Fibroblast of skin of right biceps (primary cell): ENCODE results near the gene ZDHHC3.
A peak's percentile ranks its signal among the peaks of the same experiment; 100 is the strongest.
"Not testable (repeated sequence)": the region's sequence is repeated elsewhere in the genome, so short reads cannot be mapped to it uniquely, and the experiment has no call there.

Source experiments
- DNase-seq: peaks from one replicate; pipeline ENCODE4 v3.0.0-alpha.2; 2013

Gene ZDHHC3

GRCh38 chr3:44963571-44964325 is 12.2 kb downstream of the ZDHHC3 start:
- DNase-seq = no peak

DNA sequence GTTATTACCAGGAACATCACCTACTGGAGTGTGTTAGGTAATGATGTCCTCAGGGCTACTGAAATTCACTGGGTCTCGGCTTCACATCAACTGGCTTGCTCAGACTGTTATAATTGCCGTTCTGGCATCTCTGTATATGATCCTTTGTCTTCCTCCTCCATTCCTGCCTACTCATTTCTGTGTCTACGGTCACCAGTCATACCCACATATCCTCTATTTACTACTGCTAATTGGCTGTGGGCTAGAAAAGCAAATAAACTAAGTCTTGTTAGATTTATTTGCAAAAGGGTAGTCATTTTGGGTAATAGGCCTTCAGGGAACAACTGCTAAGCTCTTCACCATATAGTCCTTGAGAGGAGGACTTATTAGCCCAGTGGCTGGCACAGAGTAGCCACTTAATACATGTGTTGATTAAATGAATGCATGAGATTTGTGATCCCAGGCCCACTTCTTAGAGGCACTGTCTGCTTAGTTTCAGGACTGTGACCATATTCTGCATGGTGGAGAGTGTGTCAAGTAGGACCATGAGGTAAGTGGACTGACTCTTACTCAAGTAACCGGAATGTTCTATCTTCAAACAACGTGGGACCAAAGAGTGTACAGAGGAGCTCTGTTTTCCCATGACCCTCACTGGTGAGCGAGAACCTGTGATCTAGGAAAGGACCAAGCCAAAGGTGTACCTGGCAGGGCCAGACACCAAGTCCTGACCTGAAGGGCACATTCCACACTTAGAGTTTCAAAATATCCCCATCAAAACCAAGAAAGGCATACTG is 13.2 kb downstream of the ZDHHC3 start:
- no peak for DNase-seq

DNA sequence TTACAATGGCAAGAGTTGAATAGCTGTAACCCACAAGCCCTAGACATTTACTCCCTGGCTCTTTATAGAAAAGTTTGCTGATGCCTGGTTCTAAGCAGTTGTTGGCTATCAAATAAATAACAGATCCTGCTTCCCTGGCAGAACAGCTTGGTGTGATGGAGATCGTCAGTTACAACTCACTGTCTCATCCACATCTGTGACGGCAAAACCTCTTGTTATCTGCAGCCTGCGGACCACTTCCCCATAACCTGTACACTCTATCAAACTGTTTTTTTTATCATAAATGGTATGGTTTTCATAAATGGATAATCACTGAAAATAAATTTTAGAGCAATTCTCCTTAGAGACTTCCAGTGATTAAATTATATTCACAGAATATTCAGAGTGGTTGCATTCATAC is 14.1 kb downstream of the ZDHHC3 start:
- DNase-seq = no peak

- peak; percentile 13 for DNase-seq
These were observed 15.5 kb downstream of the ZDHHC3 start for GRCh38 chr3:44960387-44961026.

- DNase-seq = no peak
These were observed 17.6 kb downstream of the ZDHHC3 start for GRCh38 chr3:44958386-44958785.

- DNase-seq = no peak
These were observed 18.0 kb downstream of the ZDHHC3 start for GRCh38 chr3:44957986-44958385.

GRCh38 chr3:44955917-44956316 is 20.1 kb downstream of the ZDHHC3 start:
- DNase-seq = no peak

- DNase-seq = no peak
These were observed 21.0 kb downstream of the ZDHHC3 start for GRCh38 chr3:44954962-44955361.

DNA sequence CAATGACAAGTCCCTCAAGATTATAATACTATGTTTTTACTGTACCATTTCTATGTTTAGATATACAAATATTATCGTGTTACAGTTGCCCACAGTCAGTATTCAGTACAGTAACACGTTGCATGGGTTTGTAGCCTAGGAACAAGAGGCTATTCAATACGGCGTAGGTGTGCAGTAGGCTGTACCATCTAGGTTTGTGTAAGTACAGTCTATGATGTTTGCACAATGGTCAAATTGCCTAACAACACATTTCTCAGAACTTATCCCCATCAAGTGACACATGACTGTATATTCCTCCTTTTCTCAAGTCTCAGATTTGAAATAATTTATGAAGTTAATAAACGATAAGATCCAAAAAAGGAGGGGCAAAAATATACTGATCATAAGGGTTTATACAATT is 21.7 kb downstream of the ZDHHC3 start:
- DNase-seq = no peak

DNA sequence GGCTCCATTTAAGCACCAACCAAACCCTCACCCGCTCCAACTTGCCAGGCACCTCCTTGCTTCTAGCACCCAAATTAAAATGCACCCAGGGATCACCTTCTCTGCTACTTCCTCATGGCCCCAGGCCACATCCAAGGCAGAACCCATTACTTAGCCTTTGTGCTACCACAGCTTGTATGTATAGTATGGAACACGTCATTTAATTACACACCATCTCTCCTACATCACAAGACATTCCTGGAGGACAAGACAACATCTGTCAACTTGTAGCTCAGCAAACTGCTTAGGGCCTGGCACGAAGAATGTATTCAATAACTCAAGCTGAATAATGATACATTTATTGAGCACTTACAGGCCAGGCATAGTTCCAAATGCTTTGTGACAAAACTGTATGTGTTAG is 23.3 kb downstream of the ZDHHC3 start:
- DNase-seq = no peak

DNA sequence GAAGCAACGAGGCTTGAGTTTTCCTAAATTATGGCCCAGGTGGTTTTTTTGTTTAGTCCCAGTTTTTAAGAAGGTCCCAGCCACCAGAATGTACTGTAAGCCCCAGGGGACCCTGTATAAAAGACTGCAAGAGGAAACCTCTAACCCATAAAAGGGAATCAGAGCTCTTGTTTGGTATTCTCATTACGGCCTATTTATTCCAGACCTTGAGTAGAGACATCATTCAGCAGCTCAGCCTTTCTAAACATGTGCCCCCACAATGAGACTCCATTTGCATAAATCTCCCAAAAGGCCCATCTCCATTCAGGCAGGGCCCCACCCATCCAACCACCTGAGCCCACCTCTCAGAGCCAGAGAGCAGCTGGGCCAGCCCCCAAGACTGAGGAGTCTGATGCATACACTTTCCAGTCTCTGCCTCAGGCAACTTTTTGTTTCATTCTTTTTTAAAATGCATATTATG is 25.7 kb downstream of the ZDHHC3 start:
- DNase-seq = no peak

- DNase-seq = not testable (repeated sequence)
These were observed 26.2 kb downstream of the ZDHHC3 start for GRCh38 chr3:44949770-44950169.

DNA sequence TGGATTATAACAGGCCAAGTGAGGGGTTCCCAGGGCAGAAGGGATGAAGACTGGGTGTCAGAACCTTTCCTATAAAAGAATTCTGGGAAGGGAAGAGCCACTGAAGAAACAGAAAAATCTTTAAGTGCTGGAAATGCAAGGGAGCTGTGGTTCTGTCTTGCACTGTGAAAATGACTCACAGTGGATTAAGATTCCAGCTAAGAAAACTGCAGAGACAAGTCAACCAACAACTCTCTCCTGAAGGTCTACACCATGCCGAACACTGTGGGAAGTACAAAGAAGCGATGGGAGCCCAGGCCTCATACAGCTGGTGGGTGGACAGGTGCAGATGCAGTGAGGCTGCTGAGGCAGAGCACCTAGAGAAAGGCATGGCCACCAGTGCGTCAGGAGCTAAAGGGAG is 27.7 kb downstream of the ZDHHC3 start:
- no peak for DNase-seq

DNA sequence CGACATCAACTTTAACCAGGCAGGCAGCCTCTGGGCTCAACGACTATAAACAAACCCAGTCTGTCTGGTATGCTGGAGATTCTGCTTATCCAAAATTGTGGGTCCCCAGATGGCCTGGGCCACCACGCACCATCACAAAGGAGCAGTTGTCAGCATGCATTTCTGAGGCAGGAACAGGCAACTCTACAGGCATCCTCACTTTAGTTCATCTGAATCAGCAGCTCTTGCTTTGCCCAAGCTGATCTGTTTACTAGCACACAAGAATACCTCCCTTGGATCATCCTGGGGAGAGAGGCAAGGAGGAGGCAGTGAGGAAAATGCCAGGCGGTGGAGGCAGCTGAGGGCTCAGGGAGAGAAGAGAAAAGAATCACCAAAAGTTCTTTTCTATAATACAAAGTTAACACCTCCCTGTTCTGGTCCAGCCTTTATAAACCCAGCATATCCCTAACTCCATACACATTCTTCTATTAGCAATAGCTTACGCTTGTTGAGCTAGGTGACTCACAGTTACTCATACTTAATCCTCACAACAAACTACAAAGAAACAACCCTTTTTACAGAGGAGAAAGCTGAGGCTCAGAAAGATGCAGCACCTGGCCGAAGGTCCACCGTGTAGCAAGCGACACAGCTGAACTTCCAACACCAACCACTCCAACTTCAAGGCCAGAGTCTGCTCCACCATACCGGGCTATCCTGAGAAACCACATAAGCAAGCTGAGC is 33.6 kb downstream of the ZDHHC3 start:
- DNase-seq = peak; percentile 43

- no peak for DNase-seq
These were observed 36.4 kb downstream of the ZDHHC3 start for GRCh38 chr3:44939581-44940036.

DNA sequence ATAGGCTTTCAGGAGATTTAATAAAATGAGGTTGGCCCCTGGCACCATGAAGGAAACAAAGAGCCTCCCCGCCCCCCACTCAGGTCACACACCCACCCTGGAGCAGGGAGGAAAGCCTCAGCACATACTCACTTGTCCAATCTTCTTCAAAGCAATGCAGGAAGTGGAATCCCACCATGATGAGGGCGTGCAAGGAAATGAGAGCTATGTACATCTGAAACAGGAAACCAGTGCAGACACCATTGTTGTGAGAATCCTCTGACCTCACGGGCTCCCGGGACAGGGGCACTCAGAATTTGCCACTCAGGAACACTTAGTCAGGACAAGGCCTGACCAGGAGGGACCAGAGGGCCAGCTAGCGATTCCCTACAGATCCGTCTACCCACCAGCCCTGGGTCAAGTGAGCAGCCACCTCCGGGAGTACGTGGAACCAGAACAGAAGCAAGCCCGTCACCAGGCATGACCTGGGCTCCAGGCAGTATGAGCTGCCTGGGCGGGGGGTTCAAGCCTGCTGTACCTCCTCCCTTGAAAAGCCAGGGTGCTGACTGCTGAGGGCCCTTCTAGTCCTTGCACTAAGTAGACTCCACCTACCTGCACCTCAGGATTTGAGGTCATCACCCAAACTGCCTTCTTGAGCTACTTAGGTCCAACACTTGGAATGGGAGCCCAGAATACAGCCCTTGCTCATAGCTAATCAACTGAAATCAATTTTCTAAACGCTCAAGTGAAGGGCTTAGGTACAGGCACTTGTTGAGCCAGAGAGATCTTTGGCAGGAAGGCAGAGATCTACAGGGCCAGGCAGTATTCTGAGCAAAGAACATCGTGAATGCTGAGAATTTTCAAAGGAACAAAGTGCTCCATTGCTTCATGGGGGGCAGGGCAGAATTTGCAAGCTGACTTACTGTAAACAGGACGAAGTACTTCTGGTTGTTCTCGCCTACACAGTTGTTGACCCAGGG is 42.7 kb downstream of the ZDHHC3 start:
- no peak for DNase-seq

GRCh38 chr3:44932271-44932670 is 43.7 kb downstream of the ZDHHC3 start:
- no peak for DNase-seq

- no peak for DNase-seq
These were observed 44.2 kb downstream of the ZDHHC3 start for GRCh38 chr3:44931791-44932190.

DNA sequence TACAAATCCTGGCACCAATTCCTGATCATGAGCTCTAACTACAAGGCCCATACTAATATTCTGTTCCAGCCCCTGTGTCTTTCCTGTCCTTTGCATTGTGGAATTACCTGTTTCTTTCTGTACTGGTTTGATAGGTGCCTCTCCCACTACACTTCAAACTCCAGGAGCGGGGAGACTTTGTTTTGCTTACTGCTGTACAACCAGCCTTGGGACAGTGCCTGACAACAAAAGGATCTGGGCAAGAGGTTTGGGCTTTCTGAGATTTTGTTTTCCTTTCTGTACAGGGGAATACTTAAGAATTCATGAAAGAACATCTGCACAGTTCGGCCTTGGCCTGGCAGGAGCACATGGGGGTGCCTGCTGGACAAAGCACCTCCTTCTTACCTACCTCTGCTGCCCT is 45.1 kb downstream of the ZDHHC3 start:
- DNase-seq = no peak

DNA sequence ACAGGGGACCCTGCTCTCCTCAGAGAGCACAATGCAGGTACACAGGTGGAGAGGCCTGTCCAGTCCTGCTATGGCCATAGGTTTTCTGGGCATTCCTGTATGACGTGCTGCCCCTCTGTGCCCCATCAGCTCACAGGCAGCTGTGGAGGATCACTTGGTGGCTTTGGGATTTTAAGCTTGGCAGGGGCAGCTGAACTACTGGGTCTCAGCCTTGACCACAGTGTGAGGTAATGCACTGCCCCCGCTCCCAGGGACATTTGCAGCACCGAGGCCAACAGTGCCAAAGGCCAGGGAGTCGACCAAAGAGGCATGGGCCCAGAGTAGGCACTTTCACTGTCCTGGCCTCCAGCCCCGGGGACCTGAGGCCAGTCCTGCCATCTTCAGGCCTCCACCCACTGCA is 46.2 kb downstream of the ZDHHC3 start:
- no peak for DNase-seq

GRCh38 chr3:44927371-44927770 is 48.6 kb downstream of the ZDHHC3 start:
- no peak for DNase-seq

DNA sequence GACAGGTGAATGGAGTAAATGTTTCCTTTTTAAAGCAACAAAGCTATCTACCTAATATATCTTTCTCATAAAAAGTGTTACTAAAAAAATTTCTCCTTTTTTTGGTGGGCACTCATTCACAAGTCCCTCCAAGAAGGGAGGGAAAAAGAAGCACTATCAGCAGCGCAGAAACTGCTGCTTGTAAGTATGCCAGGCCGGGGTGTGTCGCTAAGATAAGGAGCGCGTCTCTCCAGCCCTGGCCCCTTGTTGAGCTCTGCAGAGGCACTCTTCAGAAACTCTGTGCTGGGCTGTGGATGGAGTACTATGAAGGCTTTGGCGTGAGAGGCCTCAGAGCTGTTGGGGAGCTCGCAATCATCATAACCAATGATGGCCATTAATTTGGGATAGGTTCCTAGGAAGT is 49.1 kb downstream of the ZDHHC3 start:
- no peak for DNase-seq
